ENCODE results near the gene RANBP10. TPM values are rescaled to one million over a fixed set of nuclear protein-coding genes. Genes with fewer than 3 reads are reported as not detected.

RANBP10 gene
- total and polyA plus RNA-seq, 2 of the 13 experiments (the other 11 are each of a cell fraction or from before 2014, with no cell fraction given), result 9.2 to 22.7 TPM

DNA sequence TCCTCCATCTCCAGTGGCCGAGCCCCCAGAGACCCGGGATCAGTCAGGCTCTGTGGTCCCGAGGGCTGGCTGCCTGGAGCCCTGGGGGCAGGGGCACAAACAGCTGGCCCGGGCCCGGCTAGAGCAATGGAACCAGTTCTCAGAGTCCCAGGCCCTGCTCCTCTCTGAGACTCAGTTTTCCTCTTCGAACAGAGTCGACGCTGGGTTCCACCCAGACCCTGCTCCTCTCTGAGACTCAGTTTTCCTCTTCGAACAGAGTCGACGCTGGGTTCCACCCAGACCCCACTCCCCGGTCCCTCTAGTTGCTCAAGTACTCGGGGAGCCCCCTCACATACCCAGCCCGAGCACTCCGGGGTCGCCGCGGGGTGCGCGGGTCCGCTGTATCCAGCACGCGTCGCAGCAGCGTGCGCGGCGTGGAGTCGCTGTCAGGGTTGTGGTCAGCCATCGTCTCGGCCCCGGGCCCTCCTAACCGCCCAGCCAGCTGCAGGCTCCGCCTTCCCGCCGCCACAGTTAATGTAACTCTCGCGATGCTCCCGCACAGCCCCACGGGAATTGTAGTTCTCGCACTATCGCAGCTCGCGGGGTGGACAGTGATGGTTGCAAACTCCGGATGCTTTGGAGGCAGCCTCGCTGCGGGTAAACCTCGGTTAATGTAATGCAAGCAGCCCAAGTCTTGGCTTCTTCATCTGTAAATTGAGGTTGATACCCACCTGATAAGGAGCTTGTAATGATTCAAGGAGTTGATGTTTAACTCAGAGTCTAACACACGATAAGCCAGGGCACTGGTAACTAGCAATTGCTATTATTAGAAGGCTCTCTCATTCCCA is 27.3 kb upstream of the RANBP10 start (continued):
- no peak; the same call in 1 of the 2 replicates for TF ChIP-seq FOXC1 (CRISPR knock-in tag; IDR thresholded peaks at IDR 0.05; ENCODE audit: borderline replicate concordance)
- TF ChIP-seq YEATS4 (CRISPR knock-in tag; IDR thresholded peaks at IDR 0.05; ENCODE audit: borderline replicate concordance), result peak; percentile 78; the same call in 1 of the 2 replicates
- TF ChIP-seq SNRNP70 (IDR thresholded peaks at IDR 0.05; ENCODE audit: low read depth, low read length), result no peak
- TF ChIP-seq CBX5 (CRISPR knock-in tag; IDR thresholded peaks at IDR 0.05; ENCODE audit: borderline replicate concordance), result peak; percentile 28; the same call in 1 of the 2 replicates
- TF ChIP-seq DPF2 (CRISPR knock-in tag; IDR thresholded peaks at IDR 0.05; ENCODE audit: borderline replicate concordance, low read depth), result no peak
- TF ChIP-seq KIAA2018 (CRISPR knock-in tag; IDR thresholded peaks at IDR 0.05; ENCODE audit: borderline replicate concordance), result 0 out of 2 replicates have a peak, but pooled peaks have one; percentile 51
- TF ChIP-seq SP2 (CRISPR knock-in tag; IDR thresholded peaks at IDR 0.05), result no peak
- TF ChIP-seq, protein P1, sequence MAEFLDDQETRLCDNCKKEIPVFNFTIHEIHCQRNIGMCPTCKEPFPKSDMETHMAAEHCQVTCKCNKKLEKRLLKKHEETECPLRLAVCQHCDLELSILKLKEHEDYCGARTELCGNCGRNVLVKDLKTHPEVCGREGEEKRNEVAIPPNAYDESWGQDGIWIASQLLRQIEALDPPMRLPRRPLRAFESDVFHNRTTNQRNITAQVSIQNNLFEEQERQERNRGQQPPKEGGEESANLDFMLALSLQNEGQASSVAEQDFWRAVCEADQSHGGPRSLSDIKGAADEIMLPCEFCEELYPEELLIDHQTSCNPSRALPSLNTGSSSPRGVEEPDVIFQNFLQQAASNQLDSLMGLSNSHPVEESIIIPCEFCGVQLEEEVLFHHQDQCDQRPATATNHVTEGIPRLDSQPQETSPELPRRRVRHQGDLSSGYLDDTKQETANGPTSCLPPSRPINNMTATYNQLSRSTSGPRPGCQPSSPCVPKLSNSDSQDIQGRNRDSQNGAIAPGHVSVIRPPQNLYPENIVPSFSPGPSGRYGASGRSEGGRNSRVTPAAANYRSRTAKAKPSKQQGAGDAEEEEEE (CRISPR knock-in tag; IDR thresholded peaks at IDR 0.05; ENCODE audit: borderline replicate concordance), result 0 out of 2 replicates have a peak, but pooled peaks have one; percentile 28
- TF ChIP-seq ZBTB38 (CRISPR knock-in tag; IDR thresholded peaks at IDR 0.05), result peak; percentile 88
- TF ChIP-seq RFXAP (CRISPR knock-in tag; IDR thresholded peaks at IDR 0.05; ENCODE audit: borderline replicate concordance), result peak; percentile 64; the same call in 1 of the 2 replicates
- no peak; the same call in 1 of the 2 replicates for TF ChIP-seq PRMT3 (CRISPR knock-in tag; IDR thresholded peaks at IDR 0.05; ENCODE audit: borderline replicate concordance, low read depth)
- TF ChIP-seq SCMH1 (CRISPR knock-in tag; IDR thresholded peaks at IDR 0.05; ENCODE audit: borderline replicate concordance), result no peak
- TF ChIP-seq ZNF30 (CRISPR knock-in tag; IDR thresholded peaks at IDR 0.05), result 0 out of 2 replicates have a peak, but pooled peaks have one; percentile 53
- TF ChIP-seq ARNTL (CRISPR knock-in tag; IDR thresholded peaks at IDR 0.05), result no peak; the same call in none of the 2 replicates
- no peak; the same call in 1 of the 2 replicates for TF ChIP-seq PLSCR1 (CRISPR knock-in tag; IDR thresholded peaks at IDR 0.05; ENCODE audit: borderline replicate concordance)
- peak; percentile 55; the same call in 1 of the 2 replicates for TF ChIP-seq PPARG (CRISPR knock-in tag; conservative IDR thresholded peaks at IDR 0.05)
- TF ChIP-seq TCF7L2 (IDR thresholded peaks at IDR 0.05; ENCODE audit: low read depth, low read length), result no peak

Measured in HepG2 (cell line).